RWPE2 (cell line): ENCODE measurements around the gene GAS2.
A peak's percentile ranks its signal among the peaks of the same experiment; 100 is the strongest.

ENCODE experiments used
- ATAC-seq: fragments of 200-7000 bp; cut with Tn5 transposase; 3 replicates; pipeline ENCODE4 v1.9.1; 2021; ENCODE audit warnings: low read depth
- DNase-seq: peaks from one replicate; pipeline ENCODE4 v3.0.0-alpha.2; 2020; ENCODE audit warnings: low spot score
- H3K27ac ChIP-seq: fragments of 450-650 bp; 2 replicates; pipeline ENCODE4 v1.5.1; 2017; ENCODE audit warnings: mild to moderate bottlenecking; ENCODE audit not compliant: poor library complexity, severe bottlenecking
- H3K27me3 ChIP-seq: fragments of 250-450 bp; sonication (Bioruptor Pico); 2 replicates; pipeline ENCODE4 v1.5.1; 2021; ENCODE audit warnings: mild to moderate bottlenecking, moderate library complexity; ENCODE audit not compliant: insufficient read depth, poor library complexity, severe bottlenecking
- H3K36me3 ChIP-seq: fragments of 250-450 bp; sonication (Bioruptor Pico); 2 replicates; pipeline ENCODE4 v1.5.1; 2020; ENCODE audit warnings: low read depth, mild to moderate bottlenecking, moderate library complexity
- H3K4me1 ChIP-seq: fragments of 250-450 bp; sonication (Bioruptor Pico); 2 replicates; pipeline ENCODE4 v1.5.1; 2021; ENCODE audit warnings: mild to moderate bottlenecking, moderate library complexity; ENCODE audit not compliant: insufficient read depth, poor library complexity, severe bottlenecking
- H3K4me3 ChIP-seq: fragments of 250-450 bp; sonication (Bioruptor Pico); 2 replicates; pipeline ENCODE4 v1.5.1; 2021; ENCODE audit warnings: mild to moderate bottlenecking, moderate library complexity; ENCODE audit not compliant: severe bottlenecking
- H3K9me3 ChIP-seq: fragments of 250-450 bp; sonication (Bioruptor Pico); 2 replicates; pipeline ENCODE4 v1.5.1; 2021; ENCODE audit warnings: mild to moderate bottlenecking, moderate library complexity; ENCODE audit not compliant: severe bottlenecking
- TF ChIP-seq, protein P1 (sequence below): fragments of 450-650 bp; IDR thresholded peaks from one replicate; pipeline ENCODE4 v1.5.1; 2017; ENCODE audit warnings: mild to moderate bottlenecking, moderate library complexity; ENCODE audit not compliant: poor library complexity, severe bottlenecking

Gene GAS2

DNA sequence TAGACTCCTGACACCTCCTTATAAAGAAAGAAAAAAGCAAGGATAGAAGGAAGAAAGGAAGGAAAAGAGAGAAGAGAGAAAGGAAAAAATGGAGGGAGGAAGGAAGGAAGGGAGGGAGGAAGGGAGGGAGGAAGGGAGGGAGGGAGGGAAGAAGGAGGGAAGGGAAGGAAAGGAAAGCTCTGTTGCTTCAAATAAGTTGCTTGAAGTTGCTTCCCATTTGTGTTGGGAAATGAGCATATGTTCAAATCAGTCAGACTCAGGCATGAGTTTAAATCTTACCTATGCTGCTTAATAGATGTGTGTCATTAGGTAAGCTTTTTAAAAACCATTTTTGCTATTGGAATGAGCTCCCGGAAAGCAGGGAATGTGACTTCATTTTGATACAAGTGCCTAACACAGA is 6.6 kb upstream of the GAS2 start:
- H3K27ac ChIP-seq: no peak overlapping the region
- TF ChIP-seq, protein P1, sequence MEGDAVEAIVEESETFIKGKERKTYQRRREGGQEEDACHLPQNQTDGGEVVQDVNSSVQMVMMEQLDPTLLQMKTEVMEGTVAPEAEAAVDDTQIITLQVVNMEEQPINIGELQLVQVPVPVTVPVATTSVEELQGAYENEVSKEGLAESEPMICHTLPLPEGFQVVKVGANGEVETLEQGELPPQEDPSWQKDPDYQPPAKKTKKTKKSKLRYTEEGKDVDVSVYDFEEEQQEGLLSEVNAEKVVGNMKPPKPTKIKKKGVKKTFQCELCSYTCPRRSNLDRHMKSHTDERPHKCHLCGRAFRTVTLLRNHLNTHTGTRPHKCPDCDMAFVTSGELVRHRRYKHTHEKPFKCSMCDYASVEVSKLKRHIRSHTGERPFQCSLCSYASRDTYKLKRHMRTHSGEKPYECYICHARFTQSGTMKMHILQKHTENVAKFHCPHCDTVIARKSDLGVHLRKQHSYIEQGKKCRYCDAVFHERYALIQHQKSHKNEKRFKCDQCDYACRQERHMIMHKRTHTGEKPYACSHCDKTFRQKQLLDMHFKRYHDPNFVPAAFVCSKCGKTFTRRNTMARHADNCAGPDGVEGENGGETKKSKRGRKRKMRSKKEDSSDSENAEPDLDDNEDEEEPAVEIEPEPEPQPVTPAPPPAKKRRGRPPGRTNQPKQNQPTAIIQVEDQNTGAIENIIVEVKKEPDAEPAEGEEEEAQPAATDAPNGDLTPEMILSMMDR: no peak
- H3K9me3 ChIP-seq: no peaks in the 10 kb centered on the region
- peaks cover 6% of the 10 kb centered on the region for H3K27me3 ChIP-seq
- no peak overlapping the region for H3K4me3 ChIP-seq
- H3K36me3 ChIP-seq: no peaks in the 10 kb centered on the region
- ATAC-seq (no peak), DNase-seq (no peak)
- peaks cover 7% of the 10 kb centered on the region for H3K4me1 ChIP-seq

DNA sequence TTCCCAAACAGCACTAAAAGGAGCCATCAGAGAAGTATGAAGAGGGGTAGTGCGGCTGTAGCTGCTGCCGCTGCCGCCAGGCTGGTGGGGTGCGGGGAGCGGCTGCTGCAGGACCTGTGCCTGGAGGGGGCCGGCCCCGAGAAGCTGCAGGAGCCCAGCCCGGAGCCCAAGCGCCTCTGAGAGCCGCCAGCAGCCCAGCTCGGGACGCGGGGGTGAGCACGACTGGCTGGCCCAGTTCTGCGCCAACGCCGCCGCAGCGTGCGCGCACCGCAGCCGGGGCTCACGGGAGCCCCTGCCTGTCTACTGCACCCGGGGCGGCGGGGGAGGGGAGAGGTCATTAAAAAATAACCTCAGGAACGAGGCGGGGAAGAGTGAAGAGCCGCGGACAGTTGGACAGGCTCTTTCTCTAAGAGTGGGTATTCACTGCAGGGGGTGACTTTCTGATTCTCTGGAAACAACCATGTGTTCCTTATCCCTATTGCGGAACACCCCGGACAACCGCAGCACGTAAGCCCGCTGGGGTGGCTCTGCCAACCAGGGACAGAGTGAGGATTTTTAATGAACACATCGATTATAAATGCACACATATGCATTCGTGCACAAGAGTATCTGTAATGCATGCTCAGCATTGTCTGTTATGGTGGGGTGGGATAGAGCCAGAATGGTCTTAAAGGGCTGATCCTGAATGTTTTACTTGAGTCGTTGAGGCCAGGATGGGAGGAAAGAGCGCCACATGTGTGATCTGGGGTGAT is 453 bp downstream of the GAS2 start:
- Histone ChIP-seq H3K36me3 (no peaks in the 10 kb centered on the region), H3K27ac (no peak overlapping the region), H3K4me1 (no peaks in the 10 kb centered on the region), H3K4me3 (no peak overlapping the region), H3K27me3 (peaks cover 73% of the 10 kb centered on the region), H3K9me3 (no peaks in the 10 kb centered on the region)
- peak; percentile 56 for ATAC-seq
- TF ChIP-seq, protein P1: no peak
- DNase-seq: no peak

DNA sequence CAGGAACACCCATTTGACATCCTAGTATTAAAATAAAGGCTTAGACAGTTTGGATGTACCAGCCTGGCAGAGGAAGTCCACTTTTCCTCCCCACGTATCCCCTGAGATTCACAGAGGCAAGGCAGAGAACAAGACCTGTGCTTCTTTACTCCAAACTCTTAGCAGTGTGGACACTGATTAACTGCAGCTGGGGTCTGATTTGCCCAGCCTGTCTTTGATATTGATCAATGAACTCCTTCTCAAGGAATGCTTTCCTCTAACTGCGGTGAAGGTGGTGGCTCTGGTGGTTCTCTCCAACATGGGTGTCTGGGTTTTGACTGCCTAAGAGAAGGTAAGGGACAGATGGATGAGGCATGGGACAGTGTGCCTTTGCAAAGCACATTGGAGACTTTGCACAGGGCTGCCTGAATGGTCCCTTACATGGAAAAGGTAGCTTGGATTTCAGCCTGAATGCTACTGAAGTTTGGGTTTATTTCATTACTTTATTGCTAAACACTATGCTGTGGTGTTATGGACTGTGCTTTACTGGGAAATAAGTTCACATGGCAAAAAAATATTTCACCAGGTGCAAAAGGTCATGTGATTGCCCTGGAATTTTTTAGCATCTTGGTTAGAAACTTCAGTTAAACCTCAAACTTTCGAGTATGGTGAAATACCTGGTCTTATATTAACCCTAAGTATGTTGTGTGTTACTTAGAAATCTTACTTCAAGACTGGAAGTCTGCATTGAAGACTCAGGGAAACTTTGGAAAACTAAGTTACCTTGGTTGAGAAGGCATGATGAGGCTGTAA is 1.8 kb downstream of the GAS2 start:
- DNase-seq (no peak), ATAC-seq (no peak)
- H3K27me3 ChIP-seq: peaks cover 73% of the 10 kb centered on the region
- H3K4me1 ChIP-seq: no peaks in the 10 kb centered on the region
- H3K4me3 ChIP-seq: no peak overlapping the region
- TF ChIP-seq, protein P1: no peak
- H3K36me3 ChIP-seq: no peaks in the 10 kb centered on the region
- no peaks in the 10 kb centered on the region for H3K9me3 ChIP-seq
- H3K27ac ChIP-seq: no peak overlapping the region

DNA sequence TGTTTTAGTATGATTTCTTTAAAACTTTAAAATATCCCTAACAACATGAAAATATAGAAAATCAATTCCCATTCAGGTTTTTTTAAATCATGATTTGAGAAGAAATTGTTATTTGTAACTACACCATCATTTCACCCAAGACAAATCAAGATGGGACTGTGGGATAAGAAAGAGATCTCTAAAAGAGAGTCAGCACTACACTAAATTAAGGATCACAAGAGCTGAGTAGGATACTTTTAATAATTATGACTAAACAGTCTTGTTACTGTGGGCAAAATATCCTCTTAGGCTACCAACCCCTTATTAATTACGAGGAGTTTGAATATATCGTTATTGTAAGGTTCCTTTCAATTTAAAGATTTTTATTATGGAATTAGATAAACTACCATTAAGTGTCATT is 3.0 kb downstream of the GAS2 start:
- Histone ChIP-seq H3K4me3 (no peak overlapping the region), H3K4me1 (no peaks in the 10 kb centered on the region), H3K27ac (no peak overlapping the region), H3K9me3 (no peaks in the 10 kb centered on the region), H3K27me3 (peaks cover 71% of the 10 kb centered on the region), H3K36me3 (no peaks in the 10 kb centered on the region)
- TF ChIP-seq, protein P1: no peak
- ATAC-seq (no peak), DNase-seq (no peak)
